Mesenchymal stem cell (in vitro differentiated cells and primary cell): ENCODE measurements around the gene RNF145.
A peak's percentile ranks its signal among the peaks of the same experiment; 100 is the strongest.
"Not testable (repeated sequence)": the region's sequence is repeated elsewhere in the genome, so short reads cannot be mapped to it uniquely, and the experiment has no call there.

Experiments
- DNase-seq: peaks from one replicate; pipeline ENCODE4 v3.0.0-alpha.2; 2013
- H2AFZ ChIP-seq: one replicate; pipeline ENCODE4 v1.6.1; 2013; ENCODE audit warnings: low read depth, mild to moderate bottlenecking, control low read depth, inconsistent platforms, low read length, moderate library complexity
- H2AK5ac ChIP-seq: 2 replicates; pipeline ENCODE4 v1.6.1; 2013; ENCODE audit warnings: low read length, moderate library complexity, mild to moderate bottlenecking, inconsistent platforms; ENCODE audit not compliant: severe bottlenecking
- H2BK120ac ChIP-seq: one replicate; pipeline ENCODE4 v1.6.1; 2013; ENCODE audit warnings: low read depth, mild to moderate bottlenecking, inconsistent platforms, low read length, moderate library complexity
- H2BK12ac ChIP-seq, 2 experiments: one replicate each; pipeline ENCODE4 v1.6.1; 2013; ENCODE audit warnings: inconsistent platforms in 2 of 2, low read length in 2 of 2, mild to moderate bottlenecking in 2 of 2, moderate library complexity in 2 of 2, control low read depth in 1 of 2
- H2BK15ac ChIP-seq: one replicate; pipeline ENCODE4 v1.6.1; 2013; ENCODE audit warnings: mild to moderate bottlenecking, low read depth, inconsistent platforms; ENCODE audit not compliant: poor library complexity, severe bottlenecking
- H2BK5ac ChIP-seq: 2 replicates; pipeline ENCODE4 v1.6.1; 2013; ENCODE audit warnings: low read depth, mild to moderate bottlenecking, low read length, control low read depth, inconsistent platforms; ENCODE audit not compliant: poor library complexity, severe bottlenecking
- H3K14ac ChIP-seq, 2 experiments: one replicate each; pipeline ENCODE4 v1.6.1; 2013; ENCODE audit warnings: inconsistent platforms in 2 of 2, low read length in 2 of 2, control low read depth in 1 of 2, mild to moderate bottlenecking in 1 of 2, moderate library complexity in 1 of 2
- H3K18ac ChIP-seq, 2 experiments: one replicate each; pipeline ENCODE4 v1.6.1; 2013; ENCODE audit warnings: inconsistent platforms in 2 of 2, low read length in 2 of 2, control low read depth in 1 of 2, low read depth in 1 of 2, mild to moderate bottlenecking in 1 of 2
- H3K23ac ChIP-seq, 2 experiments: one replicate each; pipeline ENCODE4 v1.6.1; 2013; ENCODE audit warnings: inconsistent platforms in 2 of 2, low read length in 2 of 2, mild to moderate bottlenecking in 2 of 2, moderate library complexity in 2 of 2, control low read depth in 1 of 2
- H3K27ac ChIP-seq: 2 replicates; pipeline ENCODE4 v1.5.1; 2013; ENCODE audit warnings: mild to moderate bottlenecking, moderate library complexity, low read length, control low read depth, inconsistent platforms; ENCODE audit not compliant: poor library complexity, severe bottlenecking
- H3K27me3 ChIP-seq, 2 experiments: 2 replicates each; pipeline versions ENCODE4 v1.6.1 to v1.7.0; 2013; ENCODE audit warnings: low read length in 2 of 2, mild to moderate bottlenecking in 2 of 2, moderate library complexity in 2 of 2, control low read depth in 1 of 2, inconsistent platforms in 1 of 2; ENCODE audit not compliant: control insufficient read depth in 1 of 2, insufficient read depth in 1 of 2
- H3K36me3 ChIP-seq, 2 experiments: 2 replicates each; pipeline versions ENCODE4 v1.6.1 to v1.7.0; 2013; ENCODE audit warnings: low read length in 2 of 2, control low read depth in 1 of 2, inconsistent platforms in 1 of 2, low read depth in 1 of 2, mild to moderate bottlenecking in 1 of 2; ENCODE audit not compliant: insufficient read depth in 2 of 2, control insufficient read depth in 1 of 2
- H3K4ac ChIP-seq, 2 experiments: one replicate each; pipeline ENCODE4 v1.6.1; 2013; ENCODE audit warnings: inconsistent platforms in 2 of 2, low read length in 2 of 2, mild to moderate bottlenecking in 2 of 2, moderate library complexity in 2 of 2, control low read depth in 1 of 2, low read depth in 1 of 2
- H3K4me1 ChIP-seq: 2 replicates; pipeline ENCODE4 v1.6.1; 2013; ENCODE audit warnings: low read depth, low read length, control low read depth; ENCODE audit not compliant: control insufficient read depth, insufficient read depth
- H3K4me2 ChIP-seq: 2 replicates; pipeline ENCODE4 v1.6.1; 2013; ENCODE audit warnings: low read length, mild to moderate bottlenecking, inconsistent platforms; ENCODE audit not compliant: poor library complexity, severe bottlenecking
- H3K4me3 ChIP-seq, 2 experiments: 2 replicates each; pipeline versions ENCODE4 v1.5.1 to v1.7.0; 2013; ENCODE audit warnings: low read length in 2 of 2, mild to moderate bottlenecking in 2 of 2, control low read depth in 1 of 2, low read depth in 1 of 2; ENCODE audit not compliant: insufficient read depth in 1 of 2
- H3K79me1 ChIP-seq: replicated peaks from 2 replicates; pipeline ENCODE4 v1.6.1; 2013; ENCODE audit warnings: mild to moderate bottlenecking, control low read depth, low read length, inconsistent platforms; ENCODE audit not compliant: poor library complexity, severe bottlenecking
- H3K9ac ChIP-seq: 2 replicates; pipeline ENCODE4 v1.7.0; 2013; ENCODE audit warnings: mild to moderate bottlenecking, low read length, moderate library complexity
- H3K9me3 ChIP-seq: 2 replicates; pipeline ENCODE4 v1.7.0; 2013; ENCODE audit warnings: mild to moderate bottlenecking, low read length; ENCODE audit not compliant: control insufficient read depth
- H4K8ac ChIP-seq: one replicate; pipeline ENCODE4 v1.6.1; 2013; ENCODE audit warnings: inconsistent platforms, mild to moderate bottlenecking, low read length, moderate library complexity
- H4K91ac ChIP-seq: one replicate; pipeline ENCODE4 v1.6.1; 2013; ENCODE audit warnings: mild to moderate bottlenecking, low read length, inconsistent platforms
- WGBS: methylation state at CpG from one replicate; pipeline ENCODE4 v1.1.7; 2013; ENCODE audit warnings: mixed read lengths; 5-methylcytosine and 5-hydroxymethylcytosine counted together

RNF145 gene

DNA sequence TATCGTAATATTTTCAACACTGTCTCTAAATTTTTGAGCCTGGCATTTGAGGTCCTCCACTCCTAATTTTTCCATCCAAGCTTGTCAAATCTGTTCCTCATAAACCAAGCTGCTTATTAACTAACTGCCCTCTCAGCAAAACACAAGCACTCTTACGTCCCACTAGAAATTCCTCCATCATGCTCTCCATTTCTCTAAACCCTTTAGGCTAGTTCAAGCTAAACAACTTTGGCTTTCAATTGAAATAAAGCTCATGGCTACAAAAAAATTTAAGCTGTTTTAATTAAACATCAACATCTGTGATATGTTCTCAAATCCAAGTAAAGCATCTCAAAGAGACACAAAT is 45.7 kb downstream of the RNF145 start:
- peaks cover 5 to 66% of the 10 kb centered on the region in 2 experiments for H3K36me3 ChIP-seq
- peak overlapping the region; percentile 83 for H3K27ac ChIP-seq
- peaks cover 13% of the 10 kb centered on the region for H3K79me1 ChIP-seq
- no peak overlapping the region for H3K4me3 ChIP-seq
- H2BK12ac ChIP-seq, result no peak overlapping the region
- H4K8ac ChIP-seq, result no peak overlapping the region
- no peak overlapping the region for H3K4me2 ChIP-seq
- peak overlapping the region; percentile 33 for H3K9ac ChIP-seq
- H3K9me3 ChIP-seq, result no peaks in the 10 kb centered on the region
- H3K4me1 ChIP-seq, result peaks cover 2% of the 10 kb centered on the region
- no peak overlapping the region for H2AK5ac ChIP-seq
- H2AFZ ChIP-seq, result no peak overlapping the region
- peak overlapping the region; percentile 57 for H2BK5ac ChIP-seq
- H4K91ac ChIP-seq, result no peak overlapping the region
- H3K27me3 ChIP-seq, result no peaks in the 10 kb centered on the region
- DNase-seq, result no peak
- no peak overlapping the region for H2BK15ac ChIP-seq
- no peak overlapping the region for H3K14ac ChIP-seq
- no peak overlapping the region for H3K23ac ChIP-seq
- no peak overlapping the region for H3K4ac ChIP-seq
- 52% methylated on average over 2 of the region's 2 CpGs for WGBS
- peak overlapping the region; percentile 8 to 21 for H3K18ac ChIP-seq
- no peak overlapping the region for H2BK120ac ChIP-seq

DNA sequence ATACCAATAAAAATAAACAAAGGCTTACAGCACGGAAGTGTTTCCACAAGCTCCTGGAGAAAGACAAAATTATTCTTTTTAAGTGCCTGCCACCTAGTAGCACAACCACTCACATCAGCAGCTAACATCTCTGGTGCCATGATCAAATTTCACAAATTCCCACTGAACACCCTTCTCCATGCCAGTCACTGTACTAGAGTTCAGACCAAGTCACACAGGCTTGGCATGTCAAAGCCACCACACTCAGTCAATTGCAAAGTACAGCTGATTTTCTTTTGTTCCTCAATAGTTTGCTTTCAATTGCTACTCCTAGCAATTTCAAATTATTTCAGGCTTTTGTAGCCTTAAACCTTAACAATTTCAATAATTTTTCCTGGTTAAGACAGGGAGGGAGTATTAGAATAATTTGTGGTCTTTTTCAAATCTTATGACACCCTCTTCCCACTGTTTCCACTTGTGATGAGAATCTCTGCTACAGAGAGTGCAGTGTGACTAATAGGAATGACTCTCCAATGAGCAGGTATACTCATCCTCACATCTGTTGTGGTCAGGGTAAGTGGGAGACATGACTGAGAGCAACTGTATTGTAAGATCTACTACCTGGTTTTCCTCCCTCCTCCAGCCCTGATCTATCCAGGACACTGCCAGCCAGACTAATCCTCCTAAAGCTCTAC is 46.2 kb downstream of the RNF145 start:
- DNase-seq, result peak; percentile 77
- peak overlapping the region; percentile 39 for H4K91ac ChIP-seq
- H3K27me3 ChIP-seq, result no peaks in the 10 kb centered on the region
- no peak overlapping the region for H2AK5ac ChIP-seq
- no peak overlapping the region for H3K23ac ChIP-seq
- peaks cover 13% of the 10 kb centered on the region for H3K79me1 ChIP-seq
- H3K9me3 ChIP-seq, result no peaks in the 10 kb centered on the region
- H4K8ac ChIP-seq, result no peak overlapping the region
- no peak overlapping the region for H3K4me3 ChIP-seq
- no peak overlapping the region for H2BK15ac ChIP-seq
- H3K4me1 ChIP-seq, result peaks cover 2% of the 10 kb centered on the region
- no peak overlapping the region for H3K14ac ChIP-seq
- peak overlapping the region; percentile 83 for H3K27ac ChIP-seq
- peak overlapping the region; percentile 33 for H3K9ac ChIP-seq
- H2BK120ac ChIP-seq, result no peak overlapping the region
- no peak overlapping the region for H2AFZ ChIP-seq
- peaks cover 8 to 66% of the 10 kb centered on the region in 2 experiments for H3K36me3 ChIP-seq
- peak overlapping the region; percentile 50 for H3K4me2 ChIP-seq
- H3K4ac ChIP-seq, result no peak overlapping the region
- H2BK5ac ChIP-seq, result peak overlapping the region; percentile 57
- H3K18ac ChIP-seq, result peak overlapping the region; percentile 8 to 21
- WGBS, result 43% methylated on average over 1 of the region's 1 CpG
- no peak overlapping the region for H2BK12ac ChIP-seq

- Histone ChIP-seq H2BK15ac (no peak overlapping the region), H3K4me3 (no peak overlapping the region), H4K91ac (no peak overlapping the region), H3K27me3 (no peaks in the 10 kb centered on the region), H3K36me3 (peaks cover 8 to 61% of the 10 kb centered on the region in 2 experiments), H3K18ac (no peak overlapping the region), H3K14ac (no peak overlapping the region), H3K4ac (no peak overlapping the region), H3K9me3 (no peaks in the 10 kb centered on the region), H2BK5ac (no peak overlapping the region), H2AK5ac (no peak overlapping the region), H3K4me2 (no peak overlapping the region), H3K27ac (no peak overlapping the region), H3K9ac (peak overlapping the region; percentile 60), H4K8ac (no peak overlapping the region), H3K4me1 (peaks cover 2% of the 10 kb centered on the region), H2BK120ac (no peak overlapping the region), H3K23ac (no peak overlapping the region), H2AFZ (no peak overlapping the region), H2BK12ac (no peak overlapping the region), H3K79me1 (peaks cover 16% of the 10 kb centered on the region)
- 89% methylated on average over 6 of the region's 9 CpGs for WGBS
- DNase-seq, result no peak
These were observed 47.8 kb downstream of the RNF145 start for GRCh38 chr5:159161361-159162214.

DNA sequence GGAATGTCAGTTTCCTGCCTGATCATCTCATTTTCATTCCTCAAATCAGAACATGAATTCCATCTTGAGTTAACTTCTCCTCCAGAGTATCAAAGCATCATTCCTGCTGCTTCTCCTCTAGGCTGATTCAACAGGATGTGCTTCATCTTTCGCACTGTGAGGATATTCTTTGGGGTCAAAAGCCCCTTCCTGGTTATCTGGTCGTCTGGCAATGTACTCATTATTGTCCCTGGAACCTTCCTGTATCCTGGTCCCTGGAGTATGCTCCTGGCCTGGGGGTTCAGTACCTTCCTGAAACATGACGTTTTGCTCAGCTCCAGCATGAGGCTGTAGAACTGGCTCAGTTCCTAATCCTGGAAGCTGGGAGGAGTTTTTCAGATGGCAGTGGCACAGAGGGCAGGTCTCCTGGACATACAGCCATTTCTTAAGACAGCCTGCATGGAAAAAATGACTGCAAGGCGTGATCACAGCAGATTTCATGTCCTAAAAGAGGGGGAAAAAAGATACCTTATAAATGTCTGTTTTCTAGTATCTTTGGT is 50.7 kb downstream of the RNF145 start:
- H4K8ac ChIP-seq, H3K18ac ChIP-seq, H2AFZ ChIP-seq, H2BK15ac ChIP-seq, H4K91ac ChIP-seq, H3K23ac ChIP-seq, H2BK120ac ChIP-seq, H2BK12ac ChIP-seq, H3K4me1 ChIP-seq, H3K9me3 ChIP-seq, H3K4ac ChIP-seq, H2BK5ac ChIP-seq, H3K14ac ChIP-seq, H2AK5ac ChIP-seq, H3K27ac ChIP-seq, H3K27me3 ChIP-seq, H3K4me2 ChIP-seq, H3K4me3 ChIP-seq: not testable (repeated sequence)
- H3K9ac ChIP-seq, result peak overlapping the region; percentile 38
- H3K36me3 ChIP-seq, result peaks cover 11 to 59% of the 10 kb centered on the region in 2 experiments
- WGBS, result 29% methylated on average over 3 of the region's 4 CpGs
- DNase-seq, result peak; percentile 24
- peaks cover 17% of the 10 kb centered on the region for H3K79me1 ChIP-seq
